K562 (cell line): Measurements from ENCODE around the gene C1R. TPM values are rescaled to one million over a fixed set of nuclear protein-coding genes. Genes with fewer than 3 reads are reported as not detected.

Experiments used
- BRCA1 ChIP-seq, 2 experiments: fragments of 450-650 bp in 1 of 2; sonication (generic) in 1 of 2; formaldehyde crosslinking in 1 of 2; IDR thresholded peaks; 2 replicates each; pipeline versions ENCODE4 v1.5.0 to v1.6.1; 2017 to 2020; ENCODE audit warnings: mild to moderate bottlenecking in 1 of 2, missing genetic modification reagents in 1 of 2
- CBX1 ChIP-seq: sonication (generic); IDR thresholded peaks from 2 replicates; pipeline ENCODE4 v1.6.1; 2016; ENCODE audit warnings: antibody characterized with exemption, low read depth, mild to moderate bottlenecking
- CTBP1 ChIP-seq: fragments of 450-650 bp; IDR thresholded peaks from 2 replicates; pipeline ENCODE4 v1.6.1; 2016; ENCODE audit warnings: borderline replicate concordance
- FOXK2 ChIP-seq, 2 experiments: fragments of 450-650 bp; IDR thresholded peaks in 1 of 2; conservative IDR thresholded peaks in 1 of 2; 2 replicates each; pipeline ENCODE4 v1.6.1; 2016; ENCODE audit warnings: low read depth in 2 of 2, mild to moderate bottlenecking in 1 of 2
- GATA2 ChIP-seq: sonication (generic); formaldehyde crosslinking; IDR thresholded peaks from 2 replicates; pipeline ENCODE4 v1.4.0; 2020; ENCODE audit warnings: mild to moderate bottlenecking, missing genetic modification reagents
- HDAC2 ChIP-seq: fragments of 450-650 bp; IDR thresholded peaks from 2 replicates; pipeline ENCODE4 v1.6.1; 2016; ENCODE audit warnings: mild to moderate bottlenecking
- HLTF ChIP-seq: fragments of 450-650 bp; IDR thresholded peaks from 2 replicates; pipeline ENCODE4 v1.6.1; 2016
- ID3 ChIP-seq, 2 experiments: fragments of 250-450 bp in 1 of 2; fragments of 450-650 bp in 1 of 2; sonication (Bioruptor Pico) in 1 of 2; IDR thresholded peaks; 2 replicates each; pipeline versions ENCODE4 v1.6.1 to v1.8.0; 2016 to 2021; ENCODE audit warnings: mild to moderate bottlenecking in 2 of 2, moderate library complexity in 2 of 2, missing compliant biosample characterization in 1 of 2, missing genetic modification characterization in 1 of 2
- KAT7 ChIP-seq: sonication (generic); formaldehyde crosslinking; IDR thresholded peaks from 2 replicates; pipeline ENCODE4 v1.8.0; 2022; ENCODE audit warnings: missing genetic modification reagents, mild to moderate bottlenecking, borderline replicate concordance
- L3MBTL2 ChIP-seq: fragments of 450-650 bp; IDR thresholded peaks from 2 replicates; pipeline ENCODE4 v1.6.1; 2016; ENCODE audit warnings: mild to moderate bottlenecking, moderate library complexity
- MLLT1 ChIP-seq, 2 experiments: fragments of 450-650 bp; IDR thresholded peaks; 2 replicates each; pipeline ENCODE4 v1.6.1; 2016
- NONO ChIP-seq, 2 experiments: fragments of 200-400 bp in 1 of 2; fragments of 450-650 bp in 1 of 2; formaldehyde crosslinking in 1 of 2; IDR thresholded peaks; 2 replicates each; pipeline ENCODE4 v1.6.1; 2017; ENCODE audit warnings: low read depth in 2 of 2, mild to moderate bottlenecking in 2 of 2, moderate library complexity in 2 of 2, low read length in 1 of 2
- NR2C1 ChIP-seq, 2 experiments: fragments of 450-650 bp; IDR thresholded peaks; 2 replicates each; pipeline ENCODE4 v1.6.1; 2017; ENCODE audit warnings: mild to moderate bottlenecking in 2 of 2, antibody characterized with exemption in 1 of 2, inconsistent platforms in 1 of 2, missing compliant biosample characterization in 1 of 2, missing genetic modification characterization in 1 of 2
- PML ChIP-seq: IDR thresholded peaks from 2 replicates; pipeline ENCODE4 v1.6.1; 2012; ENCODE audit warnings: low read length, inconsistent platforms
- ZFX ChIP-seq: sonication (generic); formaldehyde crosslinking; IDR thresholded peaks from 2 replicates; pipeline ENCODE4 v1.8.0; 2022; ENCODE audit warnings: mild to moderate bottlenecking, missing genetic modification reagents, moderate library complexity
- ZNF592 ChIP-seq: fragments of 450-650 bp; IDR thresholded peaks from 2 replicates; pipeline ENCODE4 v1.6.1; 2017; ENCODE audit warnings: antibody characterized with exemption, mild to moderate bottlenecking
- ZNF699 ChIP-seq: fragments of 250-450 bp; sonication (Bioruptor Pico); IDR thresholded peaks from 2 replicates; pipeline ENCODE4 v1.8.0; 2021; ENCODE audit warnings: mild to moderate bottlenecking, moderate library complexity; ENCODE audit not compliant: insufficient replicate concordance
- polyA plus RNA-seq, 8 experiments: library from polyadenylated mRNA; depleted of rRNA in 4 of 8; stranded (reverse) in 5 of 8; unstranded in 3 of 8; fragments of >200 nt; fragmentation: Nextera tagmentation in 2 of 8; fragmentation: Illumina TruSeq in 1 of 8; extraction: Ambion mirVana in 2 of 8; extraction: Trizol in 1 of 8; gene quantifications; 2 replicates each; pipeline versions ENCODE4 v1.2.1 to v1.2.3, GENCODE V29; 2011 to 2014; ENCODE audit warnings: inconsistent platforms in 1 of 8, missing spikeins in 1 of 8
- total RNA-seq, 7 experiments: library from RNA; depleted of rRNA in 6 of 7; stranded (reverse); fragments of >200 nt in 6 of 7; fragmentation: Illumina TruSeq in 2 of 7; extraction: Trizol in 2 of 7; gene quantifications; 2 replicates each; pipeline versions ENCODE4 v1.2.1 to v1.2.3, GENCODE V29; 2011 to 2021; ENCODE audit warnings: low replicate concordance in 1 of 7

C1R gene
- total and polyA plus RNA-seq, 9 of the 15 experiments (the other 6 are each of a cell fraction or from before 2014, with no cell fraction given) = 0.07 to 1.0 (median 0.33) TPM; not detected in 1

GRCh38 chr12:7122811-7123769 lies 30.8 kb upstream of the C1R start (continued):
- no peak for TF ChIP-seq CBX1
- TF ChIP-seq ZFX (CRISPR knock-in tag) = peak; percentile 44; the same call in 1 of the 2 replicates
- 0 out of 2 replicates have a peak, but pooled peaks have one; percentile 44 for TF ChIP-seq PML
- TF ChIP-seq BRCA1 (IDR thresholded peaks at IDR 0.05) = no peak
- TF ChIP-seq BRCA1 (CRISPR knock-in tag; IDR thresholded peaks at IDR 0.05) = no peak
- 0 out of 2 replicates have a peak, but pooled peaks have one; percentile 49 for TF ChIP-seq HDAC2
- TF ChIP-seq L3MBTL2 = peak; percentile 40; the same call in 1 of the 2 replicates
- 0 out of 2 replicates have a peak, but pooled peaks have one; percentile 11 for TF ChIP-seq HLTF
- 0 out of 2 replicates have a peak, but pooled peaks have one; percentile 64 for TF ChIP-seq KAT7 (CRISPR knock-in tag)
- TF ChIP-seq FOXK2 (conservative IDR thresholded peaks at IDR 0.05 in 1 of 2, IDR thresholded peaks at IDR 0.05 in 1 of 2; ENCODE audit: low read depth in 2 of 2) = 0 out of 4 replicates have a peak, but pooled peaks of 1 of the 2 experiments have one; percentile 44
- peak; percentile 70 for TF ChIP-seq NR2C1 (IDR thresholded peaks at IDR 0.05)
- TF ChIP-seq NR2C1 (tag; IDR thresholded peaks at IDR 0.05) = peak; percentile 46; the same call in 1 of the 2 replicates
- peak; percentile 48; the same call in 1 of the 2 replicates for TF ChIP-seq CTBP1
- no peak for TF ChIP-seq NONO (IDR thresholded peaks at IDR 0.05; ENCODE audit: low read depth in 2 of 2, low read length in 1 of 2)
- TF ChIP-seq ZNF699 = no peak
- peak; percentile 72 for TF ChIP-seq GATA2 (CRISPR knock-in tag)
- peak; percentile 74; the same call in 1 of the 2 replicates for TF ChIP-seq ZNF592
- TF ChIP-seq ID3 (CRISPR knock-in tag; IDR thresholded peaks at IDR 0.05) = no peak
- peak; percentile 62; the same call in 1 of the 2 replicates for TF ChIP-seq ID3 (tag; IDR thresholded peaks at IDR 0.05)
- 0 out of 4 replicates have a peak, but pooled peaks of 1 of the 2 experiments have one; percentile 14 for TF ChIP-seq MLLT1 (IDR thresholded peaks at IDR 0.05)
